Fibroblast of pulmonary artery (primary cell): Measurements from ENCODE around the gene PKP1.

Source experiments
- DNase-seq: peaks from one replicate; pipeline ENCODE4 v3.0.0-alpha.2; 2010; ENCODE audit warnings: low read depth
- H3K4me3 ChIP-seq: replicated peaks from 2 replicates; pipeline ENCODE4 v1.5.1; 2011; ENCODE audit warnings: low read depth, mild to moderate bottlenecking, control low read depth, low read length, moderate library complexity
- CTCF ChIP-seq: IDR thresholded peaks from 2 replicates; pipeline ENCODE4 v1.5.1; 2011; ENCODE audit warnings: mild to moderate bottlenecking, control low read depth, low read length, inconsistent platforms; ENCODE audit errors: missing control alignments

Gene PKP1

GRCh38 chr1:201280884-201281283, 2.4 kb upstream of the PKP1 start:
- no peak for TF ChIP-seq CTCF
- no peak for DNase-seq
- H3K4me3 ChIP-seq, result no peak overlapping the region

GRCh38 chr1:201281573-201281972, 1.7 kb upstream of the PKP1 start:
- H3K4me3 ChIP-seq, result no peak overlapping the region
- no peak for TF ChIP-seq CTCF
- DNase-seq, result no peak

- no peak for TF ChIP-seq CTCF
- H3K4me3 ChIP-seq, result no peak overlapping the region
- DNase-seq, result no peak
These were observed 1.1 kb upstream of the PKP1 start for GRCh38 chr1:201282216-201282615.

DNA sequence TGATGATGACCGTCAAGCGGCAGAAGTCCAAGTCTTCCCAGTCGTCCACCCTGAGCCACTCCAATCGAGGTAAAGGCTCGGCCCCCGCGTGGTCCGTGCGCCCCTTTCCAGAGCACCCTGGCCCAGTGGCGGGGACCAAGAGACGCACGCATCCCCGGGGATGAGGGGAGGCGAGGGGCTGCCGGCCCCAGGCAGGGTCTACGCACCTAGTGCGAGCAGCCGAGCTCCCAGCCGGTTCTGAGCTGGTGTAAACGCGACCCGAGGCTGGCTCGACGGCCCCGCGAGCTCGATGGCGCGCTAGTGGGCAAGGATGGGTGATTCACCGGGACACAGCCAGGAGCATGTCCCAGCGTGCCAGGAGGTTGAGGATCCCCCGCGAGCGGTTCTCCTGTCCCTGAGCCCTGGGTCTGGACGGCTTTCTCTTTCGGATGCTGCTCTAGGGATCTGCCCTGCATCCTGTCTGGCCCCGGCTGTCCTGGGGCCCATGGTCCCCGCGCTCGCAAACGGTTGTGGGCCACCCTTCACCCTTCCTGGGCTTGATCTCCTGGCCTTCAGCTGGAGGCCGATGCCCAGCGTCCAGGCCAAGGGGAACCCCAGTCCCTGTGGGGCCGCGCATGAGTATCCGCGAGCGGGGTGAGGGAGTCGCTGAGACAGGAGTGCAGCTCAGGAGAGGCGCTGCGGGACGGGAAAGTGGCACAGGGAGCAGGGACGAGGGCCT, 689 bp downstream of the PKP1 start:
- H3K4me3 ChIP-seq, result no peak overlapping the region
- no peak for DNase-seq
- no peak for TF ChIP-seq CTCF

GRCh38 chr1:201284636-201285035, 1.3 kb downstream of the PKP1 start:
- no peak overlapping the region for H3K4me3 ChIP-seq
- no peak for DNase-seq
- TF ChIP-seq CTCF, result no peak

GRCh38 chr1:201285846-201286245, 2.5 kb downstream of the PKP1 start:
- TF ChIP-seq CTCF, result no peak
- no peak for DNase-seq
- H3K4me3 ChIP-seq, result no peak overlapping the region

GRCh38 chr1:201286445-201286844, 3.1 kb downstream of the PKP1 start:
- no peak for DNase-seq
- no peak for TF ChIP-seq CTCF

More at GRCh38 chr1:201286445-201286844, 3.1 kb downstream of the PKP1 start:
- H3K4me3 ChIP-seq, result no peak overlapping the region
